ENCODE results near the gene CYB561. TPM values are rescaled to one million over a fixed set of nuclear protein-coding genes. Genes with fewer than 3 reads are reported as not detected.

CYB561 gene
- total RNA-seq, 6 experiments from 2014 or later: 7.4 to 21.9 (median 11.4) TPM

DNA sequence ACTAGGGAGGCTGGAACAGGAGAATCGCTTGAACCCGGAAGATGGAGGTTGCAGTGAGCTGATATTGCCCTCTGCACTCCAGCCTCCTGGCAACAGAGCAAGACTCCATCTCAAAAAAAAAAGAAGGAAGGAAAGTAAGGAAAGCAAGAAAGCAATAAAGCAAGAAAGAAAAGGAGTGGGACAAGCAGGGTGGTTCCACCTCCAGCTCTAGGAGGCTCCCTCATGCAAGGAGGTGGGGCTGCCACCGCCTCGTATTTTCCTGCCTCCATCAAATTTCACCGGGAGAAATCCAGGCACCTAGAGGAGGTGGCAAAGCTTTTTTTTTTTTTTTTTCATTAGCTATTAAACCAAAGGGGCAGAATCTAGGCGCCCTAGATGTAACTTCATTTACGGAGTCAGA lies 1.0 kb downstream of the CYB561 start:
- WGBS (ENCODE audit: insufficient coverage, low coverage, low lambda C conversion rate, missing lambda C conversion rate): 63% methylated on average over 7 of the region's 7 CpGs
- intact Hi-C loops (cut with DNase I): no loop called here

GRCh38 chr17:63444457-63444856 lies 1.6 kb downstream of the CYB561 start:
- Histone ChIP-seq H3K4me3 (no peak overlapping the region), H3K27ac (no peak overlapping the region), H3K9me3 (no peaks in the 10 kb centered on the region), H3K27me3 (no peaks in the 10 kb centered on the region), H3K4me1 (peaks cover 0 to 3% (median 0%) of the 10 kb centered on the region in 4 donors), H3K36me3 (no peaks in the 10 kb centered on the region)
- intact Hi-C loops (cut with DNase I): no loop called here
- no peak for TF ChIP-seq CTCF (IDR thresholded peaks at IDR 0.05)
- TF ChIP-seq POLR2A (IDR thresholded peaks at IDR 0.05): no peak
- WGBS (ENCODE audit: insufficient coverage, low coverage, low lambda C conversion rate, missing lambda C conversion rate): 90% methylated on average over 2 of the region's 3 CpGs
- DNase-seq (no peak), ATAC-seq (no peak)

More for the DNA sequence above, 1.0 kb downstream of the CYB561 start:
- no peak for TF ChIP-seq CTCF (IDR thresholded peaks at IDR 0.05)
- Histone ChIP-seq H3K36me3 (no peaks in the 10 kb centered on the region), H3K4me1 (peaks cover 0 to 3% (median 0%) of the 10 kb centered on the region in 4 donors), H3K27ac (no peak overlapping the region), H3K4me3 (peak overlapping the region in 2 of 3 donors; percentile 59 to 69), H3K9me3 (no peaks in the 10 kb centered on the region), H3K27me3 (no peaks in the 10 kb centered on the region)
- DNase-seq (peak in 1 of 3 donors; percentile 1), ATAC-seq (no peak)

GRCh38 chr17:63443053-63443452 lies 3.1 kb downstream of the CYB561 start:
- WGBS (ENCODE audit: insufficient coverage, low coverage, low lambda C conversion rate, missing lambda C conversion rate): 76% methylated on average over 3 of the region's 6 CpGs
- Histone ChIP-seq H3K27ac (no peak overlapping the region), H3K4me3 (no peak overlapping the region), H3K36me3 (no peaks in the 10 kb centered on the region), H3K4me1 (peaks cover 0 to 3% (median 0%) of the 10 kb centered on the region in 4 donors), H3K9me3 (no peaks in the 10 kb centered on the region), H3K27me3 (no peaks in the 10 kb centered on the region)
- ATAC-seq: no peak
- DNase-seq: no peak
- intact Hi-C loops (cut with DNase I): no loop called here
- TF ChIP-seq POLR2A (IDR thresholded peaks at IDR 0.05): no peak
- no peak for TF ChIP-seq CTCF (IDR thresholded peaks at IDR 0.05)

GRCh38 chr17:63442549-63443035 lies 3.5 kb downstream of the CYB561 start:
- Histone ChIP-seq H3K36me3 (no peaks in the 10 kb centered on the region), H3K27me3 (no peaks in the 10 kb centered on the region), H3K4me1 (peaks cover 0 to 2% (median 0%) of the 10 kb centered on the region in 4 donors), H3K27ac (no peak overlapping the region), H3K9me3 (no peaks in the 10 kb centered on the region), H3K4me3 (no peak overlapping the region)
- intact Hi-C loops (cut with DNase I): no loop called here
- no peak for ATAC-seq
- 91% methylated on average over 9 of the region's 11 CpGs for WGBS (ENCODE audit: insufficient coverage, low coverage, low lambda C conversion rate, missing lambda C conversion rate)
- DNase-seq: no peak
- TF ChIP-seq CTCF (IDR thresholded peaks at IDR 0.05) (no peak), POLR2A (IDR thresholded peaks at IDR 0.05) (no peak)

GRCh38 chr17:63442074-63442473 lies 4.0 kb downstream of the CYB561 start:
- Histone ChIP-seq H3K9me3 (no peaks in the 10 kb centered on the region), H3K27me3 (no peaks in the 10 kb centered on the region), H3K27ac (no peak overlapping the region), H3K4me3 (no peak overlapping the region), H3K4me1 (no peaks in the 10 kb centered on the region), H3K36me3 (no peaks in the 10 kb centered on the region)
- ATAC-seq: no peak
- WGBS (ENCODE audit: insufficient coverage, low coverage, low lambda C conversion rate, missing lambda C conversion rate): no CpG with 5 or more reads among the region's 8 CpGs
- TF ChIP-seq POLR2A (IDR thresholded peaks at IDR 0.05) (no peak), CTCF (IDR thresholded peaks at IDR 0.05) (no peak)
- DNase-seq: no peak
- intact Hi-C loops (cut with DNase I): no loop called here

Data from right lobe of liver (tissue), 6 donors.